Peyer's patch (tissue), 4 donors: Measurements from ENCODE around the gene STAG2. TPM values are rescaled to one million over a fixed set of nuclear protein-coding genes. Genes with fewer than 3 reads are reported as not detected.
"Not testable (repeated sequence)": the region's sequence is repeated elsewhere in the genome, so short reads cannot be mapped to it uniquely, and the experiment has no call there.

Experiments
- DNase-seq, 3 donors: peaks; one replicate each; pipeline ENCODE4 v3.0.0-alpha.2; 2017 to 2019
- H3K27ac ChIP-seq, 4 donors: fragments of 200-600 bp; sonication (generic); one replicate each; pipeline ENCODE4 v1.5.1; 2016 to 2019
- H3K27me3 ChIP-seq, 2 donors: fragments of 200-600 bp; sonication (generic); one replicate each; pipeline ENCODE4 v1.5.1; 2019
- H3K36me3 ChIP-seq, 3 donors: fragments of 200-600 bp; sonication (generic); one replicate each; pipeline ENCODE4 v1.5.1; 2016 to 2019
- H3K4me1 ChIP-seq, 4 donors: fragments of 200-600 bp; sonication (generic); one replicate each; pipeline ENCODE4 v1.5.1; 2016 to 2019
- H3K4me3 ChIP-seq, 4 donors: fragments of 200-600 bp; sonication (generic); 1 replicate in 3 of 4; 2 replicates in 1 of 4; pipeline ENCODE4 v1.5.1; 2016 to 2019; ENCODE audit warnings: mild to moderate bottlenecking in 1 of 4
- H3K9me3 ChIP-seq, 4 donors: fragments of 200-600 bp; sonication (generic); one replicate each; pipeline ENCODE4 v1.5.1; 2016 to 2019; ENCODE audit warnings: mild to moderate bottlenecking in 1 of 4
- POLR2A ChIP-seq, 2 donors: fragments of 450-650 bp; IDR thresholded peaks; one replicate each; pipeline ENCODE4 v1.5.1; 2017; ENCODE audit warnings: antibody characterized with exemption in 2 of 2, mild to moderate bottlenecking in 2 of 2, moderate library complexity in 2 of 2
- total RNA-seq, 4 donors: library from RNA; depleted of rRNA; stranded (reverse); fragments of >200 nt; gene quantifications; one replicate each; pipeline ENCODE4 v1.1.0, GENCODE V29; 2016
- TF ChIP-seq, protein P1 (sequence below), 6 experiments: fragments of 450-650 bp in 4 of 6; fragments of 200-600 bp in 2 of 6; sonication (generic) in 1 of 6; IDR thresholded peaks; one replicate each; pipeline ENCODE4 v1.5.1; 2017 to 2019; ENCODE audit warnings: antibody characterized with exemption in 6 of 6, mild to moderate bottlenecking in 3 of 6, moderate library complexity in 1 of 6

The STAG2 gene
- total RNA-seq, 4 donors from 2014 or later, result 39.6 to 83.3 (median 54.0) TPM

DNA sequence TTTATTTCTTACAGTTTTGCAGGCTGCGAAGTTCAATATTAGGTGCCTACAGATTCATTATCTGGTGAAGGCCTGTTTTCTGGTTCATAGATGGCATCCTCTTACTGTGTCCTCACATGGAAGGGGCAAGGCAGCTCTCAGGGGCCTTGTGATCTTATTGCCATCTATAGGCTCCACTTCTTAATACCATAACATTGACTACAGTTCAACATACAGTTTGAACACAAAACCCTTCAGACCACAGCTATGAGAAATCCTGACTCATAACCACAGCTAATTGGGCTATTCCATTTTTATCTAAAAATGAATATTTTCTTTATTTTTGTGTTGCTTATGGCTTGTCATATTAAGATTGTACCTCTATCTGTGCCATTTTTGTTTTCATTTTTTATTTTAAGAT is 72.3 kb downstream of the STAG2 start:
- Histone ChIP-seq H3K27me3 (no peaks in the 10 kb centered on the region), H3K4me3 (no peak overlapping the region), H3K36me3 (peaks cover 0 to 9% (median 0%) of the 10 kb centered on the region in 3 donors), H3K9me3 (no peaks in the 10 kb centered on the region), H3K27ac (no peak overlapping the region), H3K4me1 (no peaks in the 10 kb centered on the region)
- TF ChIP-seq, protein P1, sequence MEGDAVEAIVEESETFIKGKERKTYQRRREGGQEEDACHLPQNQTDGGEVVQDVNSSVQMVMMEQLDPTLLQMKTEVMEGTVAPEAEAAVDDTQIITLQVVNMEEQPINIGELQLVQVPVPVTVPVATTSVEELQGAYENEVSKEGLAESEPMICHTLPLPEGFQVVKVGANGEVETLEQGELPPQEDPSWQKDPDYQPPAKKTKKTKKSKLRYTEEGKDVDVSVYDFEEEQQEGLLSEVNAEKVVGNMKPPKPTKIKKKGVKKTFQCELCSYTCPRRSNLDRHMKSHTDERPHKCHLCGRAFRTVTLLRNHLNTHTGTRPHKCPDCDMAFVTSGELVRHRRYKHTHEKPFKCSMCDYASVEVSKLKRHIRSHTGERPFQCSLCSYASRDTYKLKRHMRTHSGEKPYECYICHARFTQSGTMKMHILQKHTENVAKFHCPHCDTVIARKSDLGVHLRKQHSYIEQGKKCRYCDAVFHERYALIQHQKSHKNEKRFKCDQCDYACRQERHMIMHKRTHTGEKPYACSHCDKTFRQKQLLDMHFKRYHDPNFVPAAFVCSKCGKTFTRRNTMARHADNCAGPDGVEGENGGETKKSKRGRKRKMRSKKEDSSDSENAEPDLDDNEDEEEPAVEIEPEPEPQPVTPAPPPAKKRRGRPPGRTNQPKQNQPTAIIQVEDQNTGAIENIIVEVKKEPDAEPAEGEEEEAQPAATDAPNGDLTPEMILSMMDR (IDR thresholded peaks at IDR 0.05), result no peak
- TF ChIP-seq POLR2A (IDR thresholded peaks at IDR 0.05), result no peak
- no peak for DNase-seq

DNA sequence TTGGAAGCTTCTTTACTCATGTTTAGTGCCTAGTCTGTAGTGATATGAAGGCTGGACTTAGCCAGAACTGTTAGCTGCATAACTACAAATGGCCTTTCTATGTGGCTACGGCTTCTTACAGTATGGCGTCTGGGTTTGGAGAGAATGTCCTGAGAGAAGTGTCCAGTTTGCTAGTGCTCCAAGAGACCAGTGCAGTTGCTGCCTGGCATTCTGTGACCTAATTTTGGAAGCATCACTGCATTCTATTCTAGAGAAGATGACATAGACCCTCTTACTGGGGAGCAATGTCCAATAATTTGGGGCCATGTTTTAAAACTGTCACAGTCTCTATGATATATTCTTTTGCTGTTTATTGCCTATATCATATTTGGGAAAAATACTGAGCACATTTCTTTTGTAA is 74.2 kb downstream of the STAG2 start:
- H3K9me3 ChIP-seq, result no peaks in the 10 kb centered on the region
- no peaks in the 10 kb centered on the region for H3K27me3 ChIP-seq
- no peak for DNase-seq
- no peak overlapping the region for H3K27ac ChIP-seq
- H3K4me3 ChIP-seq, result no peak overlapping the region
- peaks cover 0 to 9% (median 0%) of the 10 kb centered on the region in 3 donors for H3K36me3 ChIP-seq
- H3K4me1 ChIP-seq, result no peaks in the 10 kb centered on the region
- TF ChIP-seq POLR2A (IDR thresholded peaks at IDR 0.05), result no peak
- TF ChIP-seq, protein P1 (IDR thresholded peaks at IDR 0.05), result no peak

DNA sequence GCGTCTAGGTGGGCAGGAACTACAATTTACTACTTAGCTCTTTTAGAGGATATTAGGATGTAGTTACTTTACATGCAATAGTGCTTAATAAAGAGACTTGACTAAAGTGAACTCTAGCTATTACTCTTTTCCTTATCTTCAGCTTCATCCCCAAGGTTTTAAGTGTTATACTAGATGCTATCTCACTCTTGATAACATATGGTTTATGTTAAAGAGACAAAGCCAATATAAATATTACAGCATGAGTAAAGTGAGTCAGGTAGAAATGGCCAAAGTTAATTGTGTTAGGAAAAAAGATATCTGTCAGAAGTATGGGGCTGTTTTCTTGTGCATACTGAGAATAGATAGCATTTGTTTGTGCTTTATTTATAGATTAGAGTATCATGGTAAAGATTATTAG is 80.5 kb downstream of the STAG2 start:
- Histone ChIP-seq H3K4me1 (no peaks in the 10 kb centered on the region), H3K9me3 (no peaks in the 10 kb centered on the region), H3K27me3 (no peaks in the 10 kb centered on the region), H3K27ac (no peak overlapping the region), H3K4me3 (no peak overlapping the region), H3K36me3 (peaks cover 0 to 7% (median 0%) of the 10 kb centered on the region in 3 donors)
- DNase-seq, result no peak
- TF ChIP-seq, protein P1 (IDR thresholded peaks at IDR 0.05), result no peak
- TF ChIP-seq POLR2A (IDR thresholded peaks at IDR 0.05), result no peak

DNA sequence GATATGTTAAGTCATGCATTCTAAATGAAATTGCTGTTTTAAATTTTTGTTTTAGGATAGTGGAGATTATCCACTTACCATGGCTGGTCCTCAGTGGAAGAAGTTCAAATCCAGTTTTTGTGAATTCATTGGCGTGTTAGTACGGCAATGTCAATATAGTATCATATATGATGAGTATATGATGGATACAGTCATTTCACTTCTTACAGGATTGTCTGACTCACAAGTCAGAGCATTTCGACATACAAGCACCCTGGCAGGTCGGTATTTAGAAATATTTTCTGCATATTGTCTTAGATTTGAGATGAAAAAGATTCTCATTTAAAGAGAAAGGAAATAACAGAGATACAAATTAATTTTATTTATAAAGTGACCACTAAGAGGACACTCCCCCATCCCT is 83.6 kb downstream of the STAG2 start:
- DNase-seq, result no peak
- Histone ChIP-seq H3K36me3 (peaks cover 0 to 25% (median 0%) of the 10 kb centered on the region in 3 donors), H3K27ac (no peak overlapping the region), H3K4me1 (no peaks in the 10 kb centered on the region), H3K9me3 (no peaks in the 10 kb centered on the region), H3K4me3 (no peak overlapping the region), H3K27me3 (no peaks in the 10 kb centered on the region)
- TF ChIP-seq POLR2A (IDR thresholded peaks at IDR 0.05), result no peak
- TF ChIP-seq, protein P1 (IDR thresholded peaks at IDR 0.05), result no peak

DNA sequence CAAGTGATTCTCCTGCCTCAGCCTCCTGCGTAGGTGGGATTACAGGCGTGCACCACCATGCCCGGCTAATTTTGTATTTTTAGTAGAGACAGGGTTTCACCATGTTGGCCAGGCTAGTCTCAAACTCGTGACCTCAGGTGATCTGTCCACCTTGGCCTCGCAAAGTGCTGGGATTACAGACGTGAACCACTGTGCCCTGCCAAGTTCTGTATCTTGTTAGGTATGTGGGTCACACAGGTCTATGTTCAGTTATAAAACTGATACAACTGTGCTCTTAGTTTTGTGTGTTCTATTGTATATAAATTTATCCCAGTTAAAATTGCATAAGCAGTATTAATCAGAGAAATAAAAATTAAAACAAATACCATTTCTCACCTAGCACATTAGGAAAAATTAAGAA is 122.9 kb downstream of the STAG2 start:
- not testable (repeated sequence) for H3K27ac ChIP-seq, DNase-seq, H3K9me3 ChIP-seq, H3K27me3 ChIP-seq, H3K4me3 ChIP-seq, H3K4me1 ChIP-seq
- peaks cover 0 to 41% (median 0%) of the 10 kb centered on the region in 3 donors for H3K36me3 ChIP-seq

DNA sequence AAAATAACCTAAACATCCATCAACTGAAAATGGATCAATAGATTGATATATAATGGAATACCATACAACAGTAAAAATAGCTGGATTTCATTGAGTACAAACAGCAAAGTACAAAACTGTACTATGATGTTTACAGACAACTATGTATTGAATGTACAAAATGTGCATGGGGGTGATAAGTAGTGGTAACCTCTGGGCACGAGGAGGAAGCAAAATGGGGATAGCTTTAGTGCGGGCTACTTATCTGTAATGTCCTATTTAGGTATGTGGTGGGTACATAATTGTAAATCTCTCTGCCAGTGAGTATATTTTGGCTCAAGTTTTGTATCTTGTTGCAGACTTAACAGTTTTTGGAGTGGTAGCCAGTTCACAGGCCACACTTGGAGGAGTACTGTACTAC is 123.6 kb downstream of the STAG2 start:
- DNase-seq, result no peak
- TF ChIP-seq POLR2A (IDR thresholded peaks at IDR 0.05), result no peak
- no peaks in the 10 kb centered on the region for H3K9me3 ChIP-seq
- H3K36me3 ChIP-seq, result peaks cover 0 to 39% (median 0%) of the 10 kb centered on the region in 3 donors
- no peak overlapping the region for H3K27ac ChIP-seq
- H3K27me3 ChIP-seq, result no peaks in the 10 kb centered on the region
- H3K4me3 ChIP-seq, result no peak overlapping the region
- H3K4me1 ChIP-seq, result no peaks in the 10 kb centered on the region

DNA sequence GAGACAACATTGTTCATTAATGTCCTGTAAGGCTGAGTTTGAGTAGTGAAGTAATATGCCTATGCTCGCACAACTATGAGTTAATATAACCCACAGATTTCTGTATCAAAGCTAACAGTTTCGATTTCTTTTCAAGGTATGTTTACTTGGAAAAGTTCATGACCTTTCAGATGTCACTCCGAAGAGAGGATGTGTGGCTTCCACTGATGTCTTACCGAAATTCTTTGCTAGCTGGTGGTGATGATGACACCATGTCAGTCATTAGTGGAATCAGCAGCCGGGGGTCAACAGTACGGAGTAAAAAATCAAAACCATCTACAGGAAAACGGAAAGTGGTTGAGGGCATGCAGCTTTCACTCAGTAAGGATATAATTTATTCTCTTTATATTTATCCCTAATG is 124.9 kb downstream of the STAG2 start:
- Histone ChIP-seq H3K4me1 (no peaks in the 10 kb centered on the region), H3K27ac (no peak overlapping the region), H3K36me3 (peaks cover 0 to 36% (median 0%) of the 10 kb centered on the region in 3 donors), H3K9me3 (no peaks in the 10 kb centered on the region), H3K4me3 (no peak overlapping the region), H3K27me3 (no peaks in the 10 kb centered on the region)
- no peak for DNase-seq
- TF ChIP-seq, protein P1 (IDR thresholded peaks at IDR 0.05), result no peak
- TF ChIP-seq POLR2A (IDR thresholded peaks at IDR 0.05), result no peak
